SKM-1 (cell line): ENCODE results near the gene SLC35E1.
A peak's percentile ranks its signal among the peaks of the same experiment; 100 is the strongest.

Experiments used
- DNase-seq: peaks from one replicate; lab custom pipeline; 2025; ENCODE audit not compliant: unreplicated experiment; lab: John Stamatoyannopoulos, UW

SLC35E1 gene

DNA sequence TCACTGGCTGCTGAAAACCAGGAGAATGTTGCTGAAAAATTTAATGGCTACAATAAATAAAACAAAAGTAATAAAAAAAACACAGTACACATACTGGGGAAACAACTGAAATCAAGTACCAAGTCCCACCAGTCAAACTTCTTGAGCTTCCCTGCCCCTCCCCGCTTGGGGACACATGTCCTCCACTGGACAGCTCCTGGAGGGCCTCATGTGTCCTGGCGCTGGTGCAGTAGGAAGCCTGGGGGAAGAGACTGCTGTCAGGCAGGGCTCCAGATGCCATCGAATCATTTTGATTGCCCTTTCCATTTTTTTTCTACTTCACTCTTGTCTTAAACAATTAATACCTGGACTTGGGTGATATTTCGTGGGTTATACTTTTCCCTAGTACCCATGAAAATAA is 26.6 kb upstream of the SLC35E1 start:
- no peak for DNase-seq

DNA sequence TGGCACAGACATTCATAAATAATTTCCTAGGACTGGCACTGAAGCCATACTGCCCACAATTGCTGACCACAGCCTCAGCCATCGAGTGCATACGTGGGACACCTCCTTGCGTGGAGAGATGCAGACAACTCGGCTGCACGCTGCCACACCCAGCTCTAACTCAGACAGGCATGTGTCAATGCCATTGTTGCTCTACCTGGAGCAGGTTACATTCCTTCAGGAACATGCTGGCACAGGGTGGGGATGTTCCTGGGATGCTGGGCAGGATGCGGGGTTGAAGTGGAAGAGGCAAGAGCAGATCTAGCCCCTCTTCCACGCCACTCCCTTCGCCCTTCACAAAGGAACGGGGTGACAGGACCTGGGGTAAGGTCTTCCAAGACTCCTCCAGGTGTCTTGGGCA is 24.2 kb upstream of the SLC35E1 start:
- DNase-seq = no peak

DNA sequence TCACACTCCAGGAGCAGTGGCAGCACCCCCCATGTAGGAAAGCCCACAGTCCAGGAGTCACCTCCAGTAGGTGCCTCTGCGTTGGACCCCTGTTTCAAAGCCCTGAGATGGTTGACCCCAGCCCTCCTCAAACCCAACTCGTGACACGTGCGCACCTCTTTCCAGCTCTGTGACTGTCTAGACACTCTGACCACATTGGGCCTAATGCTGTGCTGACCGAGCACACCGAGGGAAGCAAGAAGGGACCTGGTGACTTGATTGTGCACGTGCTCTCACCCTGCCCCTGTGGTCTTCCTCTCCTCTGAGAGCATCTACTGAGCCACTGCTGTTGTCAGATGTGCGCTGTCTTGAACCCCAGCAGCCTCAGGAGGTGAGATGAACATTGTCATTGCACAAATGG is 22.9 kb upstream of the SLC35E1 start:
- DNase-seq = no peak

DNA sequence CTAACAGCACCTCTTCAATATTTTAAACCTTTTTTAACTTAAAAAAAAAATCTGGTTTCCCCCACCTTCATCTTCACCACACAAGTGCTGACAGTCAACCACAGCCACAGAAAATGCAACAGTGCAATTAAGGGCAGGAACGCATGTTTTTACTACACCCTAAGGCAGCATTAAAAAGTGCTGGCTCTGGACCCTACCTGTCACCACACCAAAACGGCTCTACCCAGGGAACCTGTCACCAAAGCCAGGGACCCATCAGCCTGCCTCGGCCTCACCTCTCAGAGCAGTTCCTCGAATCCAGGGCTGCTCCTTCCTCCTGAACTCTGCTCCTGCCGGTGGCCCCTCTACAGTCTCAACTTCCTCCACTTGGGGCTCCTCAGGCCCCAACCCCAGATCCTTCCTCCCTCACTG is 22.5 kb upstream of the SLC35E1 start:
- peak; percentile 42 for DNase-seq

DNA sequence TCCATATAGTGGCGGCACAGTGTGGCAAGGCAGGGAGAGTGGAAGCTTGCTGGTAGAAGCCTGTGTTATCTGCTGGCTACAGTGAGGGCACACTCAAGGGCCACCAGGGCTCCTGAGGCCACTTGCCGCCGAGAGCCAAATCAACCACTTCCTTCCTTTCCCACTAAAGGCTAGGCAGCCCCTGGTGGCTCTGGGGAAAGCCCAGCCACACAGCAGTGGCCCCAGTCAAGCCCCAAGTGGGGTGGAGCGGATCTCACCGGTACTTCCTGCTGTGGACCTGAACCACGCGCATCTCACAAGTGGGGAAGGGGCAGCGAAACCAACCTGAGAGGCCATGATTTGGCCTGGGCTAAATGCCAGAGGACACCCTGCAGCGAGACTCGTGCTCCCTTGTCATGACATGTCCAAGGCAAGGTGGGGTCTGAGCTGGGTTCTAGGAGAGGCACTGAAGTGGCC is 21.9 kb upstream of the SLC35E1 start:
- peak; percentile 35 for DNase-seq

DNA sequence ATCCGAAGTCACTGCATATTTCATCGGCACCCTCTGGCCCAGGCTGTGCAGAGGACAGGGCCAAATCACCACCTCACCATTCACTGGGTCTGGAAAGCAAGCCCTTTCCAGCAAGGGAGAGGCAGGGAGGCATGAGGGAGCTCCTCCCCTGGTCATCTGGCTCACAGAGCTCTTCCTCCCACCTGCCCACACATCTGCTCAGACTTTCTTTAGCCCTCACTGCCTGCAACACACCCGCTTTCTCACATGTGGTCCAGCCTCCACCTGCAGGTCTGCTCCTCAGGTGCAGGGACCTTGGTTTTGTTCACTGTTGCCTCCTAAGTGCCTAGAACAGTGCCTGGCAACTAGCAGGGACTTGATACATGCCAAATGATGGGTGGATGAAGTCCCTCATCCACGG is 21.0 kb upstream of the SLC35E1 start:
- DNase-seq = no peak

DNA sequence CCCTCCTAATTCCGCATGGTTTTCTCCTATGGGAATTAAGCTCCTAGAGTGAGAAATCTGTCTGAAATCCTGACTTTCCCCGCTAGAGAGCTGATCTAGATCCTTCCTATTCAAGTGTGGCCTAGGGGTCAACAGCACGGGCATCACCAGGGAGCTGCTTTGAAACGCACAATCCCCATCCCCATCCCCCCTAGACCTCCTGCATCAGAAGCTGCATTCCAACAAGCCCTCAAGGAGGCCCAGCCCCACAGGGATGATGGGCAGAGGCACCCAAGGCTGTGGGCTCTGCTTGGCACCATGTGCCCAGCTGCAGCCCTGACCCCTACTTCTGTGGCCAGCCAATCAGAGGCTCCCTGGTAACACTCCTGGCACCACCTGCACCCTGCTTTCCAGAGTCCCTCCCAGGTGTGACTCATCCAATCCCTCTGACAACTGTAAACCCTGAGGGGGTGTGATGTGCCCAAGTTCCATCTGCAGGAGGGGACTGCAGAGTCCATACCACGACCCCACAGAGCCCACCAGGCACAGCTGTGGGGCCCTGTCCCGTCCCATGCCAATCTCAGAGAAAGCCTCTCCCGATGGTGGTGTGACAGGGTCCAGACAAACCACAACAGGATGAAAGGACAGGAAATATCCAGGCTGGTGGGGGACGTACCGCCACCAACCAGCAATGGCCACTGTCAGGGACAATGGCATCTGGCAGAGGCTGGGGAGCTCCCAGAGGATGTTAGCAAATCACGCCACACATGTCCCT is 19.8 kb upstream of the SLC35E1 start:
- DNase-seq = no peak

DNA sequence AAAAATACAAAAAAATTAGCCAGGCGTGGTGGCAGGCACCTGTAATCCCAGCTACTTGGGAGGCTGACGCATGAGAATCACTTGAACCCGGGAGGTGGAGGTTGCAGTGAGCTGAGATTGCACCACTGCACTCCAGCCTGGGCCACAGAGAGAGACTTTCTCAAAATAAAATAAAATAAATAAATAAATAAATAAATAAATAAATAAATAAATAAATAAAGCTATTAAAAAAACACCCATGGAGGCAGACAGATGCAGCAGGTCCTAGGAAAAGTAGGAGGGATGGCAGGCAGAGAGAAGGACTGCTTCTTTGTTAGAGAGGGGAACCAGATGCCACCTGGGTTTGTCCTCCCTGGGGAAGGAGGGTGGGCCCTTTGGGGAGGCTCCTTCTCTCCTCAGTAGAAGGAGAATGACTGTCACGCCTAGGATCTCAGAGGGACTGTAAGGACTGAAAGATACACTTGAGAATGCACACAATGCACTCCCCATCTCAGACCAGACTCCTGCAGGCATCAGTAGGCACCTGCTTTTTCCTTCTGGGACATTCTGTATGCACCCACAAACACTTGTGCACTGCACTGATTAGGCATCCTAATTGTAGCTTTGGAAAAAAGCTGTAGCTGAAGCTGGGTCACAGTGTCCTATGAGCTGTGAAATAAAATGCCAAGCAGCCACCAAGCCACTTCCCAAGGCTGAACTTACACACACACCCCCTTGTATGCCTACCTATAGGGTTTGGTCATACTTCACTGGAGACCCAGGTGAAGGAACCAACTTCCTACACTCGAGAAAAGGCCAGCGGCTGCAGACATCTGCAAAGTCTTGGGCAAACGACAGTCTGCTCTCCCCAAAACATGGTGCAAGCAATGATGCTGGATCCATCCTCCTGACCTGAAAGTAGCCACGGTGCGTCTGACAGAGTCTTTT is 18.9 kb upstream of the SLC35E1 start:
- no peak for DNase-seq

DNA sequence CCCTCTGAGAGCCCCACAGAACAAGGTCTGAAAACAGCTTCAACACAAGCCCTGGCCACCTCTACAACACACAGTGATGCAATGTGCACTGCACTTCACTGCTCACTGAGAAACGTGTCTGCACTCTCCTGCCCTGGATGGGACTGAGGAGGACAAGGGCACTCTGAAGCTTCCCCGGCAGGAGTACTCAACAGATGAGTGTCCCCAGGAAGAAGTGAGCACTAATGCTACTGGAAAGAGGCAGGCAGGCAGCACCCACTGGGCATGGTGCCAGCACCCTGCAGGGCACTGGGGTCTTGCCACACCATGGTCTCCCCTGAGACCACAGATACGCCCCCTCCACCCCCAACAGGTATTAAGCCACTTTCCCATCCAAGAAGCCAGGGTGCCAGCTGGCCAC is 17.7 kb upstream of the SLC35E1 start:
- DNase-seq = no peak

DNA sequence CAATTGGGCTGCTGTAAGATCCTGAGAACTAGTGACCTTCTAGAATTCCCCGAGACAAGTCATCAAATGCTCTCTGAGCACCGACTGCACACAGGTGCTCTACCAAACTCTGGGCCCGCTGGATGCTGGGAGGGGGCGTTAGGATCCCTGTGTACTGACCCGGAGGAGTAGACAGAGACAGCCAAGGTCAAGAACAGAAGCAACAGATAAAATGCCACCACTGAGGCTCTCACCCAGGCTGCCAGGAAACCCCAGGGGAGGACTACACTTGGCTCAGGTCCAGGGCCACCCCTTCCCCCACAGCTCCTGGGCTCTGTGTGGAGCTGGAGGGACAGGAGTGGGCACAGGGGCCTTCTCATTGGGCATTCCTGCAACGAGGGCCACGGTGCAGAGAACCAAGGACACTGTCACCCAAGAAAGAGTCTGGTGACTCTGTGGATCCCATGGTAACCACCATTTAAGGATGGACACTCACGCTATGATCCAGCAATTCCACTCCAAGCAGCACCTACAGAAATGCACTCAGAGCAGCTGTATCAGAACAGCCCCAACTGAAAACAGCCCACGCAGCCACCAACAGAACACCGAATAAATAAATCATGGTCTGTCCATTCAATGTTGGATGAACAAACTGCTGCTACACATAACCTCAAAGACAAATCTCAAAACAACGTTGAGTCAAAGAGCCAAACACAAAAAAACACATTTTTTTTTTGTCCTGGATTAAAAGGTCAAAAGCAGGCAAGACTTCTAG is 16.8 kb upstream of the SLC35E1 start:
- DNase-seq = no peak

DNA sequence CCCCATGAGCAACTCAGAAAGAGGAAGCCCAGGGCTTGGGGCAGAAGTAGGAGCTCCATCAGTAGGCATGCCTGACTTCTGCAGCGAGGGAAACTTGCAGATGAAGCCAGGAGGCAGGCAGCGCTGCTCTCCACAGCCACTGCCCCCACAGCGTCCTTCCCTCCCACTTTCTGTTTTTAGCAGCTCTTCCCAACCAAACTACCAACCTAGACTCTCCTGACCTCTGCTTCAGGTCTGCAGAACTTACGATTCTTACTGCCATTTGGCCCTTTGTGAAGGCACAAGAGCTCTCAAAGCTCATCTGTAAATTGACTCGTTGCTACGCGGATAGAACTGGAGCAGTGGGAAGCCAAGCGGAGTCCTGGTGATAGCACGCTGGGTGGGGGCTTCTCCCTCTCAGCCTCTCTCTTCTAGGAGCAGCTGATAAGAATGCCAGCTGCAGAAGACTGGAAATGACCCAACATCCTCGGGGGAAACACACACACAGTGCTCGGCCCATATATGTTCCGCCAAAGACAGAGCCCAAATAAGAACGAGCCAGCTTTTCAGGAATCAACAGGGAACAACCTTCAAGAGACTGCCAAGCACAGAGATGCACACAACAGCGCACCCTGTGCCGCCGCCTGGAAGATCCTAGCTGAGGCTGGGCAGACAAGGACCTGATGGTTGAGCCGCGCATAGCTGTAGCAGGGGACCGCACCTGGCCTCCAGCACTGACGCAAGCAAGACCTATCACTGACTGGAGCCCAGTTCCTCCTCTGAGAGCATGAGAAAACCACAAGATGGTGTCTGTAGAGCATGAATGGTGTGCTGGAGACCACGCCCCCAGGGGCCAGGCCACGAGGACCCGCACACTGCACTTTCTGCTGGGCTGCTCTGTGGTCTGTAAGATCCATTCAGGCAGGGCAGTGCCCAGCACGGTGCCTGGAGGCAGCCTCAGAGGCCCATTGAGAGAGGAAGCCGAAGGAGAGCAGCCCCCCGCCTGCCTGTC is 15.9 kb upstream of the SLC35E1 start:
- DNase-seq = peak; percentile 82

DNA sequence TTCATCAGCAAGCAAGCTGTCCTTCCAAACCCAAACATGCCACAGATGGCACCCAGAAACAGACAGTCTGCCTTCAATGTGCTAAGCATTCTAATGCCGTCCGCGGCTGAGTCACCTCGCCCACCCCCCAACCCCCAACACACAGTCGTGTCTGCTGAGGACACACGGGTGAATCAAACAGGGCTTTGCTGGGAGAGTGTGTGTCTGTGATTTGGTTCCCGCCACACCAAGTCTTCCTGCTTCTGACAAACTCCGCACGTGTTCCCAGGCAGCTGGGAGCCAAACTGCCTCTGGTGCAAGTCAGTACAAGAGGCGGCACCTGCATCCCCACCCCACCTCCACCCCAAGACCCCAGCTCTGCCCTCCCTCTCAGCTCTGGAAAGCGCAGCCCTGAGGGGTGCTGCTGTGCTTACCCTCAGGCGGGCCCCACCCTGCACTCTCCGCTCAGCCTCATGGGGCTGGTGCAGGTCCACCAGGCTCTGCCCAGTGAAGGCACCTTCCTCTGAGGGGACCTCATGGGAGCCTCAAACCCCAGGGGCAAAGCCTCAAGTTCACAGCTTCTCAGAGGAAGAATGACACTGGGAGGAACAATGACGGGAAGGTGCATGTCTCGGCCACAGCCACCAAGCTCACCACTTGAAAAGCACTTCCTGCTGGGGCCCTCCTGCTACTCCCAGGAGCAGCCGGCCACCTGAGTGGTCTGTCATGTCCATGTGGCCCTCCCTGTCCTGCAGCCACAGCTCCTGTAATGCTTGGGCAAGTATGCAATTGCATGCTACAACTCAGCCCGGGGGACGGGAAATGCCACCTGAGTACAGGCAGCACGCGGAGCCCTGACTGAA is 15.0 kb upstream of the SLC35E1 start:
- DNase-seq = peak; percentile 82

DNA sequence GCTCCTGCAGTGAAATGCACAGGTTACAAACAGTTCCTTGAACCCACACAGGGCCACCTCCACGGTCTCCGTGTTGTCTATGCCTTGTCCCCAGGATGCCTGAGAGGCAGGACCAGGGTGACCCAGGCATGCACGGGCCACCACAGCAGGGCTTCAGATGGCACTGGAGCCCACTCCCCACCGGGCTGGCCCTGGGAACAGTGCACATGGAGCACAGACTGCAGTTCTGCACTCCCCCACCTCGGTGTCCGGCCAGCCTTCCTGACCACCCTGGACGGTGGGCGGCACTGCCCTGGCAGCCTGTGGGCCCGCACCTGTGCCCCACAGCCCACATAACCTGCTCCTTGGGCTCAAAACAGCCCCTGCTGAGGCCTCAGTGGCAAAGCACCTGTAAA is 14.3 kb upstream of the SLC35E1 start:
- DNase-seq = no peak

DNA sequence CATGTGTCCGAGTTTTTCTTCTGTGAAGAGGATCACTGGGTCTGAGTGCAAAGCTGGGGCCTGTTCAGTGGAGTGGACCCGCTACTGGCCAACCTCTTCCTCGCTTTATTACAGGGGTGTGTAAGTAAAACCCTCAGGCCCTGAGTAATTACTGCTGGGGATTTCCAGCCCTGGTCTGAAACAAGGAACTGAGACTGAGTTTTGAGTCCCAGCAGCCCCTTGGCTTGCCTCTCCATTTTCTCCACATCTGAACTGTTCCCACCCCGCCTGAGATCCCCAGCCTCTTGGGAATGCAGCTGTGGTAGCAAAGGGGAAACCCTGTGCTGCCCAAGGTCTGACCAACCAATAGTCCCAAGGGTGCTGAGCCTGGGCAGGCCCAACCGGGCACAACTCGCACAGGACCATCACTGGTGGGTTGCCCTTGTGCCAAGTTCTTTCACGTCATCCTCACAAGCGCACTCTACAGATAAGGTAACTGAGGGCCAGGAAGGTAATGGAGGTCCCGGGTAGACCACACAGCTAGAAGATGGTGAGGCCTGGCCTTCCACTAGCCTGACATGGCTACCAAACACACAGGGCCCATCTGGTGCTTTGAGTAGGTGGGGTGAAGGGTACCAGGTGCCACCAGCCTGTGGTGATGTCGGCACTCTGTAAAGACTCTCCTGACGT is 13.7 kb upstream of the SLC35E1 start:
- no peak for DNase-seq

DNA sequence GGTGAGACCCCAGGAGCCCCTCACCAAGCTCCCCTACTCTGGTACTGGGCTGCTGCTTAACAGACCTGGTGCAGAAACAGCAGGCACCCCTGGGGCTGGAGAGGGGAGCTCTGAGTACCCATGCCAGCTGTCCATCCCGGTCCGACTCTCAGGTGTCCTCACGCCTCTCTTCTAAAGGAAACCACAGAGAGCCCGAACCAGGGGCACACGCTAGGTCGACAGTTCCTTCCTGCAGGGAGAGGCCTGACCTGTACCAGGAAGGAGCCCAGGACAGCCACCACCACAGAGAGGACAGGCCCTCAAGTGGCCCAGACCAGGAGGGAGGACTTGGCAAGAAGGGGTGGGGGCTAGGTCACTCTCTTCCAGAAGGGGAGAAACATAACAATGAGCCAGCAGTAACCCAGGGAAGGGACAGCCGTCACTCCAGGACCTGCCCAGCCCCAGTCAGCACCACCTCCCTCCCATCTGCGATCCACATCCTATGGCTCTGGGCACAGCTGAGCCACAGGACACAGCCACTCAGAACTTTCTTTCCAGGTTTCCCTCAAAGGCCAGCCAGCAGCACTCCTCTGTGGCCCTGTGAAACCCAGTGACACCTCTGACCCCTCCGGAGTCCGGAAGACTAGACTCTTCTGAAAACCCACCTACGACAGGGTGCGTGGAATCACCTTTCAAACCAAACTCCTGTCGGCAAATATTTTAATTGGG is 13.0 kb upstream of the SLC35E1 start:
- no peak for DNase-seq

DNA sequence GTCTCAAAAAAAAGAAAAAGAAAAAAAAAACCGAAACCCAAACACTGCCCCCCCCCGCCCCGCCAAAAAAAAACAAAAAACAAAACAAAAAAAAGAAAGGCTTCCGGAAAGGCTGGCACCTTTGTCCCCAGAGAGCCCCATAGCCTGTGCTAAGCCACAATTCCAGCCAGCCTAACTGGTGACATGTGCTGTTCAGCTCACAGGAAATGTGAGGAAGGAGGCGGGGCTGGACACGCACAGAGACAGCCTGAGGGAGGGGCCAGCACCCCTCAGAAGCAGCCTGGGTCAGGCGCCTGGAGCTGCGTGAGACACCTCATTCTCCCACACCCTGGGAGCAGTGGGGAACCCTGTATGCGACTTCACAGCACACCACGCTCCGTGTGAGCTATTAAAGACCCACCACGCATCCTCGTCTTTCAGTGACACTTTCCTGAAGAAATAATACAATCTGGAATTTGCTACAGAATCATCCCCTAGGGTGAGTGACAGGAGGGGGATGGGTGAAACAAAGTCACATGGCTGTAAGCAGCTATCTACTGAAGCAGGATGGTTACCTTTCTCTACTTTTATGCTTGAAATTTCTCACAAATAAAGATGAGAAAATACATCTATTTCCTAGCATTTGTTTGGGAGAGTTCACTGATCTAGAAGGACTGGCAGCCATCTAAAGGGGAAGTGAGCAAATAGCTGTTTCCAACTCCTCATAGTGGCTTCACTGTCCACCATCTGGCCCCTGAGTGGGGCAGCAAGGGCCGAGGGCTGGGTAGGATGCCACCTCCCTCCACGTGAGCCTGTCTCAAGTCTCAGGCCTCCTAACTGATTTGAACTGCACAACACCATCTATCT is 12.3 kb upstream of the SLC35E1 start:
- DNase-seq = peak; percentile 54
